AG09319 (cell line): ENCODE measurements around the gene CLRN1.
"Not testable (repeated sequence)": the region's sequence is repeated elsewhere in the genome, so short reads cannot be mapped to it uniquely, and the experiment has no call there.

ENCODE experiments used
- DNase-seq: peaks from one replicate; pipeline ENCODE4 v3.0.0-alpha.2; 2010; ENCODE audit warnings: low read depth; ENCODE audit errors: extremely low read depth
- TF ChIP-seq, protein P1 (sequence below): IDR thresholded peaks from 2 replicates; pipeline ENCODE4 v1.5.1; 2011; ENCODE audit warnings: low read depth, mild to moderate bottlenecking, inconsistent platforms, low read length, moderate library complexity

CLRN1 gene

DNA sequence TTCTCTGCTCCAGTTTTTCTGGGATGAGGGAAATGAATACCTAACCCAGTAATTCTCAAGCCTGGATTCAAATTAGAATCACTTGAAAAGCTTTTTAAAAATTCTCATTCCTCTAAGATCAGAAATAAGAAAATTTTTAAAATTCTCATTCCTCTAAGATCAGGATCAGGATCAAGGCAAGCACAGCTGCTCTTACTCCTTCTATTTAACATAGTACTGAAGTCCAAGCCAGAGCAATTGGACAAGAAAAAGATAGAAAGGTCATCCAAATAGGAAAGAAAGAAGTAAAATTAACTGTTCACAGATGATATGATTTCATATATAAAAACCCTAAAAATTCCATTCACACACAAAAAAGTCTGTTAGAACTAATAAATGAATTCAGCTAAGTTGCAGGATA lies 24.2 kb upstream of the CLRN1 start:
- TF ChIP-seq, protein P1, sequence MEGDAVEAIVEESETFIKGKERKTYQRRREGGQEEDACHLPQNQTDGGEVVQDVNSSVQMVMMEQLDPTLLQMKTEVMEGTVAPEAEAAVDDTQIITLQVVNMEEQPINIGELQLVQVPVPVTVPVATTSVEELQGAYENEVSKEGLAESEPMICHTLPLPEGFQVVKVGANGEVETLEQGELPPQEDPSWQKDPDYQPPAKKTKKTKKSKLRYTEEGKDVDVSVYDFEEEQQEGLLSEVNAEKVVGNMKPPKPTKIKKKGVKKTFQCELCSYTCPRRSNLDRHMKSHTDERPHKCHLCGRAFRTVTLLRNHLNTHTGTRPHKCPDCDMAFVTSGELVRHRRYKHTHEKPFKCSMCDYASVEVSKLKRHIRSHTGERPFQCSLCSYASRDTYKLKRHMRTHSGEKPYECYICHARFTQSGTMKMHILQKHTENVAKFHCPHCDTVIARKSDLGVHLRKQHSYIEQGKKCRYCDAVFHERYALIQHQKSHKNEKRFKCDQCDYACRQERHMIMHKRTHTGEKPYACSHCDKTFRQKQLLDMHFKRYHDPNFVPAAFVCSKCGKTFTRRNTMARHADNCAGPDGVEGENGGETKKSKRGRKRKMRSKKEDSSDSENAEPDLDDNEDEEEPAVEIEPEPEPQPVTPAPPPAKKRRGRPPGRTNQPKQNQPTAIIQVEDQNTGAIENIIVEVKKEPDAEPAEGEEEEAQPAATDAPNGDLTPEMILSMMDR: no peak

DNA sequence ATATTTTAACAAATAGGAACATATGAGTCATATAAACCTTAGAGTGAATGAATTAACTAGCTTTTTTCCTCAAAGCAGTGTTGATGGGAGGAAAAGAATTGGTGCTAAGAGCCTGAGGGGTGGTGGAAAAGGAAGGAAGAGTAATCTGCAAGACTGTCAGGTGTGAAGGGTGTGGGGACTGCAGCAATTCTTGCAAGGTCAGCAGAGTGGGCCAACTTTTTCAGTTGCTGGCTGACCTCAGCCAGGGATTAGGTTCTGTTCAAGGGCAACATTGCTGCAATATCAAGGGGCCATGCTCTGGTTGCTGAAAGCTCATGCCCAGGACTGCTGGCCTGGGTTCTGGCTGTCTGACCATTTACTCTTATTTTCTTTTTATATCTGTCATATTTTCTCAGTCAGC lies 23.0 kb upstream of the CLRN1 start:
- TF ChIP-seq, protein P1: no peak

More for the DNA sequence above, 24.2 kb upstream of the CLRN1 start:
- no peak for DNase-seq

DNA sequence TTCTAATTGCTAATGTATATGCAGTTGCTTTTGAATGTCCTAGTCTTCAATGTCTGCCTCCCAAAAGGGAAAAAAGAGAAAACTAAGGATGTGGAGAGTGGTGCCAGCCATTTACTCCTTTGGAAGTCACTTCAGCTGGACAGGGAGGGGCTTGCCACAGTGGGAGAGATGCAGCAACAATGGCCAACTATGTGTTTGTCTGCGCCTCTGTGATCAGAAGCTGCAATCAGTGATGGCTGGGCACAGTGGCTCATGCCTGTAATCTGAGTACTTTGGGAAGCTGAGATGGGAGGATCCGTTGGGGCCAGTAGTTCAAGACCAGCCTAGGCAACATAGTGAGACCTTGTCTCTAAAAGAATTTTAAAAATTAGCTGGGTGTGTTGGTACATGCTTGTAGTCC lies 16.7 kb upstream of the CLRN1 start:
- DNase-seq: no peak
- TF ChIP-seq, protein P1: no peak

More for the DNA sequence above, 23.0 kb upstream of the CLRN1 start:
- DNase-seq: no peak

DNA sequence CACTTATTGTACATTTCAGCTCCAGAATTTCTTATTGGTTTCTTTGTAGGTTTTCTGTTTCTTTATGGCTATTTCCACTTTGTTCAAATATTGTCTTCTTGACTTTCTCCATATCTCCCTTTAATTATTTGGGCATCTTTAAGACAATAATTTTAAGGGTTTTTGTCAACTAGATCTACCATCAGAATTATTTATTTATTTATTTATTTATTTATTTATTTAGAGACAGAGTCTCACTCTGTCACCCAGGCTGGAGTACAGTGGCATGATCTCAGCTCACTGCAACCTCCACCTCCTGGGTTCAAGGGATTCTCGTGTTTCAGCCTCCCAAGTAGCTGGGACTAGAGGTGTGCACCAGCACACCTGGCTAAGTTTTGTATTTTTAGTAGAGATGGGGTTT lies 15.9 kb upstream of the CLRN1 start:
- not testable (repeated sequence) for DNase-seq

DNA sequence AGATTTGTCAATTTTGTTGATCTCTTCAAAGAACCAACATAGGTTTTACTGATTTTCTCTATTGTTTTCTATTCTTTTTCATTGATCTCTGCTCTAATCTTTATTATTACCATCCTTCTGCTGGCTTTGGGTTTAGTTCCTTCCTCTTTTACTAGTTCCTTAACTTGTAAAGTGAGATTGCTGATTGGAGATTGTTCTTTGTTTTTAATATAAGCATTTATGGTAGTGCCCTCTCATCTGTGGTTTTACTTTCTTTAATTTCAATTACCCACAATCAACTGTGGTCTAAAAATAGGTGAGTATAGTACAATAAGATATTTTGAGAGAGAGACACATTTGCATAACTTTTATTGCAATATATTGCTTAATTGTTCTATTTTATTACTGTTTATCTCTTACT lies 13.2 kb upstream of the CLRN1 start:
- TF ChIP-seq, protein P1: no peak
- no peak for DNase-seq

DNA sequence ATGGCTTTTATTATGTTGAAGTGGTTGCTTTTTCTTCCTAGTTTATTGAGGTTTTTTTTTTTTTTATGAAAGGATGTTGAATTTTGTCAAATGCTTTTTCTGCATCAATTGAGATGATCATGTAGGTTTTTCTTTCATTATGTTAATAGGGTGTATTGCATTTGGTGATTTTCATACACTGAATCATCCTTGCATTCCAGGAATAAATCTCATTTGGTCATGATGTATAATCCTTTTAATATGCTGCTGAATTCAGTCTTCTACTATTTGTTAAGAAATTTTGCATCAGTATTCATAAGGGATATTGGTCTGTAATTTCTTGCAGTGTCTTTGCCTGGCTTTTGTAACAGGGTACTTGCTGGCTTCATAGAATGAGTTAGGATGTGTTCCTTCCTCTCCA lies 11.5 kb upstream of the CLRN1 start:
- no peak for DNase-seq
- TF ChIP-seq, protein P1: no peak

DNA sequence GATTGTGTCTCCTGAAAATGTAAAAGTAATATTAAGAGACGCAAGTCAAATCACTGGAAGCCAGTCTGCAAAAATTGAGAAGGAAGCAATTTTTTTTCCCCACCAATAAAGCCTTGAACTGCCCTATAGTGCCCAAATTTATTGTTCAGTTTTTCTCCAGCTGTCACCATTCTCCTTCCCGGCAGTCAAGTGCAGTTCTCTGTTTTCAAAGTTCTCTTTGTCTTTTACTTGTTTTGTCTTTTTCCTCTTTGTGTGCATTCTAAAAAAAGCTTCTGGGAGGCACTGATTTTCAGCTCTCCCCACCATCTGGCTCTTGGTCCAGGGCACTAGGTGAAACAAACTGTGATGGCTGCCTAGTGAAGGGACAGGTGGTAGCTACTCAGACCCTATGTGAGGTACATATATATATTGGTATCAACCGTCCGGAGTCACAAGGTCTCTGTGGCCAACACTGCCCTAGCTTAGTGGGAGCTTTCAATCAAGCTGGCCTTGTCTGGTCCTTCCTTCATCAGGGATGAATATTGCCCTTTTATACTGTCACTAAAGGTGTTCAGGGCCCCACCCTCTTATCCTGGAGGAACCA lies 6.1 kb upstream of the CLRN1 start:
- TF ChIP-seq, protein P1: no peak
- no peak for DNase-seq

DNA sequence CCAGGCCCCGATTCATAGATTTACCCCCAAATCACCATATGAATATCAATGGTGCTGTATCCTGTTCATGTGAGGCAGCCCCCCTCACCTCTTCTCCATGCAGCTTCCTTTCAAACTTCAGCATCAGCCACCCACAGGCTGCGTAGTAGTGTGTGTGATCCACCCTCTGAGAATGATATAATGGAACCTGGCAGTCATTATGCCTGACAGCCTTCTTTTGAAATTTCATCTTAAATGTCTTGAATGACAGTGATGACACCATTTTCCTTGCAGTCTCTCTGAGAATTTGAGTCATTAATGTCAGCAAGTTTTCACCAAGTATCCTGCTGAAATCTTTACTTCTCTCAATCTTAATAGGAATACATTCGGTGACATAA lies 3.5 kb upstream of the CLRN1 start:
- no peak for DNase-seq
- TF ChIP-seq, protein P1: no peak
